Measurements from ENCODE around the gene PKNOX2. TPM values are rescaled to one million over a fixed set of nuclear protein-coding genes. Genes with fewer than 3 reads are reported as not detected.

PKNOX2 gene
- total RNA-seq, 1 donor from 2014 or later: 17.8 TPM

- H3K4me3 ChIP-seq: no peak overlapping the region
- no peak for DNase-seq
- H3K27ac ChIP-seq: no peak overlapping the region
- no peaks in the 10 kb centered on the region for H3K9me3 ChIP-seq
- no peak for ATAC-seq
- H3K4me1 ChIP-seq: peaks cover 12% of the 10 kb centered on the region
- intact Hi-C loops (cut with DNase I): no loop called here
- no peaks in the 10 kb centered on the region for H3K27me3 ChIP-seq
- no peak for TF ChIP-seq CTCF (IDR thresholded peaks at IDR 0.05)
- no peaks in the 10 kb centered on the region for H3K36me3 ChIP-seq
Observed at GRCh38 chr11:125226031-125226430, 61.5 kb downstream of the PKNOX2 start.

GRCh38 chr11:125226706-125227105, 62.2 kb downstream of the PKNOX2 start:
- no peaks in the 10 kb centered on the region for H3K27me3 ChIP-seq
- H3K36me3 ChIP-seq: no peaks in the 10 kb centered on the region
- ATAC-seq: no peak
- H3K4me1 ChIP-seq: peaks cover 12% of the 10 kb centered on the region
- no peak overlapping the region for H3K27ac ChIP-seq
- DNase-seq: no peak
- no peak overlapping the region for H3K4me3 ChIP-seq
- intact Hi-C loops (cut with DNase I): no loop called here
- H3K9me3 ChIP-seq: no peaks in the 10 kb centered on the region
- TF ChIP-seq CTCF (IDR thresholded peaks at IDR 0.05): no peak

- intact Hi-C loops (cut with DNase I): no loop called here
- Histone ChIP-seq H3K9me3 (no peaks in the 10 kb centered on the region), H3K4me3 (no peak overlapping the region), H3K27ac (no peak overlapping the region), H3K27me3 (no peaks in the 10 kb centered on the region), H3K36me3 (no peaks in the 10 kb centered on the region), H3K4me1 (peaks cover 12% of the 10 kb centered on the region)
- DNase-seq (no peak), ATAC-seq (no peak)
- TF ChIP-seq CTCF (IDR thresholded peaks at IDR 0.05): no peak
Observed at GRCh38 chr11:125227151-125227550, 62.6 kb downstream of the PKNOX2 start.

- ATAC-seq: no peak
- no peak for DNase-seq
- Histone ChIP-seq H3K36me3 (no peaks in the 10 kb centered on the region), H3K27ac (no peak overlapping the region), H3K9me3 (no peaks in the 10 kb centered on the region), H3K4me3 (no peak overlapping the region), H3K27me3 (no peaks in the 10 kb centered on the region), H3K4me1 (peaks cover 12% of the 10 kb centered on the region)
- intact Hi-C loops (cut with DNase I): no loop called here
- no peak for TF ChIP-seq CTCF (IDR thresholded peaks at IDR 0.05)
Observed at GRCh38 chr11:125228445-125228844, 63.9 kb downstream of the PKNOX2 start.

- Histone ChIP-seq H3K27ac (no peak overlapping the region), H3K27me3 (no peaks in the 10 kb centered on the region), H3K4me3 (no peak overlapping the region), H3K4me1 (peaks cover 8% of the 10 kb centered on the region), H3K9me3 (no peaks in the 10 kb centered on the region), H3K36me3 (no peaks in the 10 kb centered on the region)
- no peak for DNase-seq
- intact Hi-C loops (cut with DNase I): no loop called here
- ATAC-seq: no peak
- TF ChIP-seq CTCF (IDR thresholded peaks at IDR 0.05): no peak
Observed at GRCh38 chr11:125228993-125229392, 64.4 kb downstream of the PKNOX2 start.

- intact Hi-C loops (cut with DNase I): no loop called here
- ATAC-seq (no peak), DNase-seq (no peak)
- no peaks in the 10 kb centered on the region for H3K36me3 ChIP-seq
- H3K27me3 ChIP-seq: no peaks in the 10 kb centered on the region
- H3K4me1 ChIP-seq: peaks cover 6% of the 10 kb centered on the region
- no peak for TF ChIP-seq CTCF (IDR thresholded peaks at IDR 0.05)
- no peak overlapping the region for H3K4me3 ChIP-seq
- H3K9me3 ChIP-seq: no peaks in the 10 kb centered on the region
- no peak overlapping the region for H3K27ac ChIP-seq
Observed at GRCh38 chr11:125229916-125230315, 65.4 kb downstream of the PKNOX2 start.

All from upper lobe of right lung (tissue), 1 donor.